Subcutaneous adipose tissue (tissue), 4 donors: ENCODE measurements around the gene SCP2. TPM values are rescaled to one million over a fixed set of nuclear protein-coding genes. Genes with fewer than 3 reads are reported as not detected.

Experiments used
- total RNA-seq, 4 donors: library from RNA; depleted of rRNA; stranded (reverse); fragments of >200 nt; gene quantifications; one replicate each; pipeline ENCODE4 v1.1.0, GENCODE V29; 2016
- TF ChIP-seq, protein P1 (sequence below): fragments of 450-650 bp; IDR thresholded peaks from one replicate; pipeline ENCODE4 v1.5.1; 2016; ENCODE audit warnings: low read depth, mild to moderate bottlenecking, control low read depth, antibody characterized with exemption, moderate library complexity

SCP2 gene
- total RNA-seq, 4 donors from 2014 or later = 152 to 223 (median 170) TPM

DNA sequence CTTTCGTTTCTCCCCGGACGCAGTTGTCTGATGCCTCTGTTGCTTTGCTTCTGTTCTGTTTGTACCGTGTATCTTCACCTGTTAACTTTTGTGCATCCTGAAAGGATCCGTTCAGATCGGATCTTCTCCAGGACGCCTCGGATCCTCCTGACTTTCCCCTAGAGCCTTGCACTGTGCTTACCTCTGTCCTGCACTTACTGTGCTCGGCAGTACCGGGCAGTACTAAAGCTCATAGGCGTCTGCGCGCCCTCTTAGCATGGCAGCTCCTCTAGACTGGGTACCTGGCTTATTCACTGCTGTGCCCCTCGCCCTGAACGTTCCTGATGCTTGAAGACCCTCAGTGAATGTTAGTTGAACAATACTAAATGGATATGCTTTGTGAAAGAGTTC lies 934 bp downstream of the SCP2 start:
- TF ChIP-seq, protein P1, sequence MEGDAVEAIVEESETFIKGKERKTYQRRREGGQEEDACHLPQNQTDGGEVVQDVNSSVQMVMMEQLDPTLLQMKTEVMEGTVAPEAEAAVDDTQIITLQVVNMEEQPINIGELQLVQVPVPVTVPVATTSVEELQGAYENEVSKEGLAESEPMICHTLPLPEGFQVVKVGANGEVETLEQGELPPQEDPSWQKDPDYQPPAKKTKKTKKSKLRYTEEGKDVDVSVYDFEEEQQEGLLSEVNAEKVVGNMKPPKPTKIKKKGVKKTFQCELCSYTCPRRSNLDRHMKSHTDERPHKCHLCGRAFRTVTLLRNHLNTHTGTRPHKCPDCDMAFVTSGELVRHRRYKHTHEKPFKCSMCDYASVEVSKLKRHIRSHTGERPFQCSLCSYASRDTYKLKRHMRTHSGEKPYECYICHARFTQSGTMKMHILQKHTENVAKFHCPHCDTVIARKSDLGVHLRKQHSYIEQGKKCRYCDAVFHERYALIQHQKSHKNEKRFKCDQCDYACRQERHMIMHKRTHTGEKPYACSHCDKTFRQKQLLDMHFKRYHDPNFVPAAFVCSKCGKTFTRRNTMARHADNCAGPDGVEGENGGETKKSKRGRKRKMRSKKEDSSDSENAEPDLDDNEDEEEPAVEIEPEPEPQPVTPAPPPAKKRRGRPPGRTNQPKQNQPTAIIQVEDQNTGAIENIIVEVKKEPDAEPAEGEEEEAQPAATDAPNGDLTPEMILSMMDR = no peak

- TF ChIP-seq, protein P1 = no peak
These were observed 1.9 kb downstream of the SCP2 start for GRCh38 chr1:52929019-52929418.

GRCh38 chr1:52937433-52938182 lies 10.5 kb downstream of the SCP2 start:
- TF ChIP-seq, protein P1 = no peak

- TF ChIP-seq, protein P1 = no peak
These were observed 11.0 kb downstream of the SCP2 start for GRCh38 chr1:52938183-52938451.

GRCh38 chr1:52943876-52944416 lies 16.9 kb downstream of the SCP2 start:
- TF ChIP-seq, protein P1 = no peak

DNA sequence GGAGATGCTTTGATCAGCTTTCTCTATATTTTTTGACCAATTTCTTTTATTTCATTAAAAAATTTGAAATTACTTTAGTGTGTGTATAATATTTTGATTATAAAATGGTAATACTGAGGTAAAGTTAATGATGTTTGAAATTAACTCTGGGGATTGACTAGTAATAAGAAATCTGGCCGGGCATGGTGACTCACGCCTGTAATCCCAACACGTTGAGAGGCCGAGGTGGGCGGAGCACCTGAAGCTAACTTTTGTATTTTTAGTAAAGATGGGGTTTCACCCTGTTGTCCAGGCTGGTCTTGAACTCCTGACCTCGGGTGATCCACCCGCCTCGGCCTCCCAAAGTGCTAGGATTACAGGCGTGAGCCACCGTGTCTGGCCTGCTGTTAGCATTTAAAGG lies 17.5 kb downstream of the SCP2 start:
- TF ChIP-seq, protein P1 = no peak

- TF ChIP-seq, protein P1 = no peak
These were observed 20.4 kb downstream of the SCP2 start for GRCh38 chr1:52947490-52947889.
